Fibroblast of lung (primary cell): ENCODE results near the gene TM9SF2.

ENCODE experiments used
- CTCF ChIP-seq, 2 donors: IDR thresholded peaks in 1 of 2; conservative IDR thresholded peaks in 1 of 2; 1 replicate in 1 of 2; 2 replicates in 1 of 2; pipeline ENCODE4 v1.5.1; 2011 to 2012; ENCODE audit warnings: low read length in 2 of 2, control low read depth in 1 of 2, inconsistent platforms in 1 of 2, low read depth in 1 of 2, mild to moderate bottlenecking in 1 of 2
- EZH2 ChIP-seq: IDR thresholded peaks from 2 replicates; pipeline ENCODE4 v1.5.1; 2012; ENCODE audit warnings: low read length, control low read depth, mild to moderate bottlenecking; ENCODE audit errors: missing control alignments

- TF ChIP-seq EZH2 = no peak
- TF ChIP-seq CTCF (conservative IDR thresholded peaks at IDR 0.05 in 1 of 2, IDR thresholded peaks at IDR 0.05 in 1 of 2; ENCODE audit: low read depth in 1 of 2, low read length in 2 of 2) = peak; percentile 12 to 14
Observed at GRCh38 chr13:99605420-99606323, 104.4 kb downstream of the TM9SF2 start.
